A549 (cell line): ENCODE measurements around the gene GPRC5D.

ENCODE experiments used
- CTCF ChIP-seq: fragments of >200 bp; sonication (Bioruptor Twin); formaldehyde crosslinking; IDR thresholded peaks from 3 replicates; pipeline ENCODE4 v1.5.1; 2016
- FOSL2 ChIP-seq, 2 experiments: fragments of 450-650 bp in 1 of 2; fragments of >200 bp in 1 of 2; sonication (Bioruptor Twin) in 1 of 2; formaldehyde crosslinking; IDR thresholded peaks; 2 replicates each; pipeline versions ENCODE4 v1.5.0 to v1.6.1; 2016 to 2020; ENCODE audit warnings: mild to moderate bottlenecking in 1 of 2, moderate library complexity in 1 of 2
- FOXS1 ChIP-seq: fragments of 250-450 bp; sonication (Bioruptor Pico); IDR thresholded peaks from 2 replicates; pipeline ENCODE4 v1.5.0; 2020; ENCODE audit warnings: mild to moderate bottlenecking, moderate library complexity
- HOXA7 ChIP-seq: fragments of 250-450 bp; sonication (Bioruptor Pico); IDR thresholded peaks from 2 replicates; pipeline ENCODE4 v1.5.0; 2020; ENCODE audit warnings: mild to moderate bottlenecking, moderate library complexity
- HOXB13 ChIP-seq: fragments of 250-450 bp; sonication (Bioruptor Pico); IDR thresholded peaks from 2 replicates; pipeline ENCODE4 v1.5.0; 2020; ENCODE audit warnings: low read depth, mild to moderate bottlenecking, moderate library complexity
- KDM1A ChIP-seq: fragments of 200-600 bp; sonication (generic); IDR thresholded peaks from 2 replicates; pipeline ENCODE4 v1.6.1; 2016; ENCODE audit warnings: low read depth, mild to moderate bottlenecking
- MAFK ChIP-seq: fragments of 450-650 bp; IDR thresholded peaks from 2 replicates; pipeline ENCODE4 v1.6.1; 2014; ENCODE audit not compliant: partially characterized antibody
- MAX ChIP-seq: IDR thresholded peaks from 2 replicates; pipeline ENCODE4 v1.6.1; 2012
- NFE2L2 ChIP-seq: fragments of 150-350 bp; conservative IDR thresholded peaks from 2 replicates; pipeline ENCODE4 v1.6.1; 2014; ENCODE audit warnings: low read length
- POLR2A ChIP-seq: IDR thresholded peaks from 2 replicates; pipeline ENCODE4 v1.6.1; 2012; ENCODE audit warnings: mild to moderate bottlenecking, low read length
- RAD21 ChIP-seq, 2 experiments: fragments of >200 bp in 1 of 2; sonication (Bioruptor Twin) in 1 of 2; formaldehyde crosslinking in 1 of 2; IDR thresholded peaks in 1 of 2; conservative IDR thresholded peaks in 1 of 2; 2 replicates in 1 of 2; 3 replicates in 1 of 2; pipeline ENCODE4 v1.6.1; 2012 to 2018; ENCODE audit warnings: inconsistent platforms in 1 of 2
- USF2 ChIP-seq: fragments of 450-650 bp; IDR thresholded peaks from 2 replicates; pipeline ENCODE4 v1.6.1; 2014; ENCODE audit warnings: antibody characterized with exemption

- no peak for TF ChIP-seq HOXA7 (CRISPR knock-in tag)
- no peak for TF ChIP-seq CTCF
- TF ChIP-seq NFE2L2: no peak
- no peak for TF ChIP-seq KDM1A
- no peak for TF ChIP-seq MAFK
- no peak for TF ChIP-seq FOXS1
- TF ChIP-seq POLR2A: no peak
- no peak for TF ChIP-seq HOXB13
- no peak for TF ChIP-seq USF2
- TF ChIP-seq FOSL2 (IDR thresholded peaks at IDR 0.05): no peak
- no peak for TF ChIP-seq FOSL2 (CRISPR knock-in tag; IDR thresholded peaks at IDR 0.05)
- TF ChIP-seq MAX: no peak
- TF ChIP-seq RAD21 (conservative IDR thresholded peaks at IDR 0.05 in 1 of 2, IDR thresholded peaks at IDR 0.05 in 1 of 2): no peak
These were observed 45.2 kb upstream of the GPRC5D start for GRCh38 chr12:12997156-12997555.
